HG02759 (cell line): ENCODE measurements around the gene STRBP.
A peak's percentile ranks its signal among the peaks of the same experiment; 100 is the strongest.
"Not testable (repeated sequence)": the region's sequence is repeated elsewhere in the genome, so short reads cannot be mapped to it uniquely, and the experiment has no call there.

Experiments used
- ATAC-seq: cut with Tn5 transposase; IDR thresholded peaks from one replicate; pipeline ENCODE4 v1.9.1; 2021; ENCODE audit warnings: mild to moderate bottlenecking, moderate library complexity; ENCODE audit not compliant: unreplicated experiment

STRBP gene

DNA sequence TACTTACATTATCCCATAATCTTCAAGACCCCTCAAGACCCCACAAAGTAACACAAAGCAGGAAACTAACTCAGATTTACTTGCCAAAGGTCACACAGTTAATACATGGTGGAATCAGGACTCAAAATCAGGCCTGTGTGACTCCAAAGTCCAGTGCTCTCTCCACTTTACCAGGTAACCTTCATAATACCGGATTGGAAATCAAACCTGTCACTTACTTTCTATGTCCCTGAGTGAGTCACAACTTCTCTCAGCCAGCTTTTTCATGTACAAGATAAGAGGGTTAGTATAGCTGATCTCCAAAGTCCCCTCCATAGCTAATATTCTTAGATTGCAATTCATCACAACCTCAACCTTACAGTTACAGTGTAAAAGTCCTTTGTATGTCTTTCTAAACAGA lies 17.1 kb downstream of the STRBP start:
- ATAC-seq, result no peak

DNA sequence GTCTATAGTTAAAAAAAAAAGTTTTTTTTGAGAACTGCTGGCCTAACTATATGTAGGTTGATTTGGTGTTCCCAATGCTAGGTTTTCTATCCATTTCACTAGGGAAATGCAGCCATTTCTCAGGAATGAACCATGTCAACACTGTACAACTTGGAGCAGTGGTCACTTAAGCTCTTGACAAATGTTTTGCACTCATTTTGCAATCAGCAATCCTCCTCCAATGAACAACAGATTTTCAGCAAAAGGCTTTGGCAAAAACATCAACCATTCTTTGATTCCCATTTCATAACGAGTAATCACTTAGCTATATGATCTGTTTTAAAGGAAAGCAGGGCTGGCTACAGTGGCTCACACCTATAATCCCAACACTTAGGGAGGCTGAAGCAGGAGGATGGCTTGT lies 17.9 kb downstream of the STRBP start:
- no peak for ATAC-seq

DNA sequence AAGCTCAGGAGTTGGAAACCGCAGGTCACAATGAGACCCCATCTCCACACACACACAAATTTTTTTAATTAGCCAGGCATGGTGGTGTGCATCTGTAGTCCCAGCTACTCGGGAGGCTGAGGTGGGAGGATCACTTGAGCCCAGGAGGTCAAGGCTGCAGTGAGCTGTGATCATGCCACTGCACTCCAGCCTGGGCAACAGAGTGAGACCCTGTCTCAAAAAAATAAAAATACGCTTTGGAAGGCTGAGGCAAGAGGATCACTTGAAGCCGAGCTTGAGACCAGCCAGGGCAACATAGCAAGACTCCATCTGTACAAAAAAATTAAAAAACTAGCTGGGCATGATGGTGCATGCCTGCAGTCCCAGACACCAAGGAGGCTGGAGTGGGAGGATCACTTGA lies 19.2 kb downstream of the STRBP start:
- not testable (repeated sequence) for ATAC-seq

- no peak for ATAC-seq
Observed at GRCh38 chr9:123248630-123249029, 19.8 kb downstream of the STRBP start.

DNA sequence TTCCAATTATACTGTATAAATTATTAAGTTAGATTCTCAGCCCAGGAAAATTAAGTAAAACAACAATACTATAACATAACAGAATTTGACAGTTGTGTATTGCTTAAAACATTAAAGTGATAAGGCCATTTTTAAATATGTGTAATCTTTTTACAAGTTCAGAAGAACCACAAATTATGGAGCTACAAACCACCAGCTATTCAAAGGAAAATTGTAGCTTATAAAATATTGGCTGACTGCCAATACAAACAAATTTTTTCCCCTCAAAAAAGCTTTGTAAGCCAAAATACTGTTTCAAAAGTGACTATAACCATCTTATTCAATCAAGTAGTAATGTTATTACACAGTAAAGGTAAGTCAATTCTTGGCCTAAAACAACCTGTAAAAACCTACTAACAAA lies 21.9 kb downstream of the STRBP start:
- no peak for ATAC-seq

DNA sequence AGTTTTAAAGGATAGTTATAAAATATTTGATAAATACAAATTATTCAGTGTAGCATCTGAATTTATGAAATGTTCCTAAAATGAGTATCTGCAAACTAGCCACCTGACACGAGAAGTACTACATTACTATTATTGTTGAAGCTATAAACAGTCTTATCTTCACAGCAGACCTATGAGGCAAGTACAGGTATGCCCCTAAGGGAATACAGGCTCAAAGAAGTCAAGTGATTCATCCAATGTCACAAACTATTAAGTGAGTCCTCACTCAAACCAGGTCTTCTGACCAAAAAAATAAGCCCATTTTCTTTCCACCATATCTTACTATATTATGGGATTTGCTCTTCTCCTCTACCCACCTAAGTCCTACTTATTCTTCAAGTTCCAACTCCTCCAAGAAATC lies 28.7 kb downstream of the STRBP start:
- no peak for ATAC-seq

- ATAC-seq, result no peak
Observed at GRCh38 chr9:123238365-123238764, 30.0 kb downstream of the STRBP start.

DNA sequence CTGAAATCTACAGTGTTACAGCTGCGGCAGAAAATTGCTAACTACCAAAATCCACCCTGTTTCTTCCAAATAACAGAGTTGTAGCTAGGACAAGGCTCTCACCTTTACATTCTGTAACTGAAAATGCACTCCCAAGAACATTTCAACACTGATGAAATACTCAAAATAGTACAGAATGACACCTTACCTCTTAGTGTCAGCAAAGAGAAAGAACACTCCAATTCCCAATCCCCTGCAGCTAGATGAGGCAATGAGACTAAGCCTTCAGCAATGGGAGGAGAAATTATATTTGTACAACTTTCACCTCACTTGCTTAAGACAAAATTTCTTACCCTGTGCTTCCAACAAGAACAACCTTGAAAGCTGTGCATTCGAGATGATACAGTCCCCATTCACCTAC lies 31.2 kb downstream of the STRBP start:
- ATAC-seq, result no peak

DNA sequence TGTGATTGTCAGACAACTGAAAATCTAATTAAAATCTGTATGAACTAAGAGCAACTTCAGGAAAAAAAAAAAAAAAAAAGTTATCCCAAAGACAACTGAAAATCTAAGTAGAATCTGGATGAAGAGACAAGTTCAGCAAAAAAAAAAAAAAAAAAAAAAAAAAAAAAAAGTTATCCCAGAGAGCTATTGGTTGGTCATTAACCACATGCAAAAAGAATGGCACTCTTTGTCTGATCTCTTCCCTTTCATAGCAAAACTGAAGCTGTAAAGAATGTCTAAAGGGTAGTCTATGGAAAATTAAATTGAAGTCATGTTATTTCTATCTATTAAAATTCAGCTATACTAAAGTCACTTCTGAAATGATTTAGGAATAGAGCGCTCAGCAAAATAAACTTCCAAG lies 32.9 kb downstream of the STRBP start:
- no peak for ATAC-seq

DNA sequence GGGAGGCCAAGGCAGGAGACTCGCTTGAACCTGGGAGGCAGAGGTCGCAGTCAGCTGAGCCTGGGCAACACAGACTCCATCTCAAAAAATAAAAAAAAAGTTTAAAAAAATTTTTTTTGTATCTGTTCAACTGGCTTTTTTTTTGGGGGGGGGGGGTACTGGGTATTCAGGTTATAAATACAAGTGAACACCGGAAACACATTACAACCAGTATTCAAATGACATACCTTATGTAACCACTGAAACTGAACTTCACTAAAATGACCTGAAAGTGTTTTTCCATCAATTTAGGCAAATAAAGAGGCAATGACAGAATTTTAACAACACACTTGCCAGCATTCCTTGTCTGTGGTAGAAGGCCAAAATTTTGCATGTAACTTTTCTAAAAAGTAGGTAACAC lies 33.5 kb downstream of the STRBP start:
- peak; percentile 58 for ATAC-seq

DNA sequence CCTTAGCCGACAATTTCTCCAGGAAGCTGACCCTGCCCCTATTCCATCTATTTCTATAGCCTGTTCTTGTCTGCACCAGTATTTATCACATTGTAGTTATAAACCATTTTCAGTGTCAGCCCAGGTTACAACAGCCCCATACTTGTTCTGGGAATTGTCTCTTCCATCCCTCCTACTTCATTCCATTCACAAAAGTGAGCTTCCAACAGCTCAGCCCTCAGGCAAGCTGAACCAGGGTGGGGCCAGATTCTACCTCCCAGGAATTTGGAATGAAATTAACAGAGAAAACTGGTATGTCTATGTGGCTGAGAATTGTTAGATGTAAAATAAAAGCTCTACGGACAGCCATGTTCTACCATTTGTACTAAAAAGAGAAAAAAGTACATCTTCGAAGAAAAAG lies 36.1 kb downstream of the STRBP start:
- no peak for ATAC-seq

- ATAC-seq, result no peak
Observed at GRCh38 chr9:123231421-123231820, 37.0 kb downstream of the STRBP start.

GRCh38 chr9:123228967-123229366 lies 39.4 kb downstream of the STRBP start:
- ATAC-seq, result no peak

- ATAC-seq, result no peak
Observed at GRCh38 chr9:123225995-123226394, 42.4 kb downstream of the STRBP start.

DNA sequence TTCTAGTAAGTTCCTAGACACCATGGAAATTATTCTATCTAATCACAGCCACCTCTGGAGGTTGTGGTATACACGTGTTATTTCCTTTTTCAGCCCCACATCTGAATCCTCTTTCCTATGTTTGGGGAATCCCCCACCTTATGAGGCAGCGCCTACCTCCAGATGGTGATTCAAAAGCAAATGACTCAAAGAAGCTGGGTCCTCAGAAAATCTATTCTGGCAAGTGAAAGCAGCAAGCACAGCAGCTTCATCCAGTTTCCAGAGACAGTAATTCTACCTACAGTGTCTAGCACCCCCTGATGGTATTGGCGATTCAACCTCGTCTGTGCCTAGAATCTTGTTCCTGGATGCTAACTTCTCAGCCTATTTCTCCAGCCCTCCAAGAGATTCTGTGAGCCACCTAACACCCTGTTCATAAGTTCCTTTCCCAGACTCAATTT lies 43.0 kb downstream of the STRBP start:
- ATAC-seq, result peak; percentile 95

DNA sequence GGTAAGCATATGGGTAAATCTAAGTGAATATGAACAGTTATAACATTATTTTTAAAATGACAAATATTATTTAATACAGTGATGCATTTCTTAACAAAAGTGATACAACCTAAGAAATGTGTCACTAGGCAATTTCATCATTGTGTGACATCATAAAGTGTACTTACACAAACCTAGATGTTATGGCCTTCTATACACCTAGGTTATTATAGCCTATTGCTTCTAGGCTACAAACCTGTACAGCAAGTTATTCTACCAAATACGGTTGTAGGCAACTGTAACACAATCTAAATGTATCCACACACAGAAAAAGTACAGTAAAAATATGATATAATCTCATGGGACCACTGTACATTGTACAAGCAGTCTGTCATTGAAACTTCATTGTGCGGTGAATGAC lies 48.3 kb downstream of the STRBP start:
- ATAC-seq, result no peak

- no peak for ATAC-seq
Observed at GRCh38 chr9:123218831-123219230, 49.6 kb downstream of the STRBP start.

DNA sequence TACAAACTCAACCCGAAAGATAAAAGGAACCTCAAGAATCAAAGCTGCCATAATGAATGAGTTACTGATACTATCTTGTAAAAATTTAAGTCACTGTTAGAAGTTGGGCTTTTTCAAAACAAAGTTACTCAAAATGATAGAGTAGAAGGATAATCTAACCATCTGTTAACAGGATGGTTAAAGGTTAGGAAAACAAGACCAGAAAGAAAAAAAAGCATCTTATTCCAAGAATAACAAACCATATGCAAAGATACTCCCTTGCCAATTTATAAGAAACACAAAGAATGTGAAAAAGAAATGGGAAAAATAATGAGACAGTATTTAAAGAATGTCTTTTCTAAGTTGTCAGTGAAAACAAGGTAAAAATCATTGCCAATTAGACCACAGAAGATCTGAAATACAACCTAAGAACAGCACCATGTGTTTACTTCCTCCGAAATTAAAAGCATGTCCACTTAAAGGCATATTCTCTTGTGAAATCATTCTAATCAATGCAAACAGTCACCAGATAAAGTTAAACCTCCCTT lies 51.2 kb downstream of the STRBP start:
- no peak for ATAC-seq

DNA sequence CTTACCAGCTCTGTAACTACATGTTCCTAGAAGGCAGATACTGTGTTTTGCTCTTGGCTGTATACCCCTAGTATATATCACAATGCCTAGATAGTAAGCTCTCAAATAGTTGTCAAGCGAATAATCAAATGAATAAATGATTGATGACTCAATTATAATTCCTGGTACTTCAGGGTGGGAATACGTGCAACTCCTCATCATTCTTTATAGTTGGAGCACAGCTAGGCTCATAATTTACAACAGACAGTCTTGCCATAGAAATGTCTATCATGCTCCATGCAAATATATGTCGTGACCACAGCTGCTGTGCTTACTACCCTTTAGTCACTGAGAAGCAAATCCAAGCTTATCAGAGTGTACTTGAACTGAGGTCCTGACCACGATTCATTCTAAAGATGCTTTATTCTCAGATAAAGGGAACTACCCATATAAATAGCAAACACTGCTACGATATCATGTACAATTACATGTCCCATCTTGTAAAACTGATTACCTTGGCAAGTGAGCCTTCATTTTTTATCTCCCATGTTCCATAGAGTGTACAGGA lies 52.1 kb downstream of the STRBP start:
- no peak for ATAC-seq

- ATAC-seq, result no peak
Observed at GRCh38 chr9:123211081-123211480, 57.3 kb downstream of the STRBP start.

DNA sequence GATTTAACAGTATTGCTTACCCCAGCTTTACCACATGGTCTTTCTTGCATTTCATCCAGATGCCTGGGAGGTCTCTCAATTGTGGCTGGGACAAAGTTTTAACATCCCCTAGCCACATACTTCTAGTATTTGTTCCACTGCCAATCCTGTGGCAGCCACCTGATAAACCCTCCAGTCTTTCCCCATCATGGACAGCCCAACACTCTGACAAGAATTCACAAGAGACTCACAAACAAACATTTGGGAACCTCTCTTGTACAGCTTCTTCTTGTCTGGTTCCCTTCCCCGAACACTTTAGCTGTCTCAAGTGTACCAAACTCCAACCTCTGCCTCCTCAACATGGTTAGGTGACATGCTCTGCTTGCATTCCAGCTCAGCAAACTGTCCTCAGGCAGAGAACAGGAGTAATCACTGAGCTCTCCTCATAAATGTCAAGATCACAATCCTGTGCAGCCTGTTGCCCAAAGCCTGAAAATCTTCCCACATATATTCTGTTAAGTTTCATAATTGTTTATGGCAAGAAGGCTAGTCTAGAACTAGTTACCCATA lies 59.7 kb downstream of the STRBP start:
- no peak for ATAC-seq

DNA sequence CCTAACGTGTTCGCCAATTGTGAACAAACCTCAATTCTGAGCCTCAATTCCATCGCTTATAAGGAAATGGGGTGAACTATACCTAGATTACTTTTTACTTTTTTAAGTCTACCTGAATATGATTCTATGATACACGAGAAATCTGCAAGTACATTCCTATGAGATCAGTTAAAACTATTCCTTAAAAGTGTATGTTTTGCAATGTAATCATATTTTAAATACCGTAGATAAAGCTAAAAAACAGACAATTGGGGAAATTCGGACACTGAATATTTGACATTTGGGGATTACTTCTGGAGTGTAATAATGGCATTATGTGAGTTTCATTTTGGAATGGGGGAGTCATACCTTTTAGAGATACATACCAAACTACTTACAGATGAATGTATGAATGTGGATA lies 62.3 kb downstream of the STRBP start:
- ATAC-seq, result no peak

DNA sequence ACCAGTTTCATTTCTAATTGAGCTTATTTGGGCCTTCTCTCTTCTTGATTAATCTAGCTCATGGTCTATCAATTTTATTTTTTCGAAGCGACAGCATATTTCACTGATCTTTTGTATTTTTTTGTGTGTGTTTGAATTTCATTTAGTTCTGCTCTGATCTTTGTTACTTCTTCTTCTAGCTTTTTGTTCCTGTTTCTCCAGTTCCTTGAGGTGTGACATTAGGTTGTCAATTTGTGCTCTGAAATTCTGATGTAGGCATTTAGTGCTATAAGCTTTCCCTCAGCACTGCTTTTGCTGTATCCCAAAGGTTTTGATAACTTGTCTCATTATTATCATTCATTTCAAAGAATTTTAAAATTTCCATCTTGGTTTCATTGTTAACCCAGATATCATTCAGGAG lies 67.3 kb downstream of the STRBP start:
- ATAC-seq, result no peak
